NCI-H2107 (cell line): ENCODE results near the gene KCNH1.
A peak's percentile ranks its signal among the peaks of the same experiment; 100 is the strongest.

Experiments used
- DNase-seq: peaks from one replicate; lab custom pipeline; 2025; lab: John Stamatoyannopoulos, UW

The KCNH1 gene

DNA sequence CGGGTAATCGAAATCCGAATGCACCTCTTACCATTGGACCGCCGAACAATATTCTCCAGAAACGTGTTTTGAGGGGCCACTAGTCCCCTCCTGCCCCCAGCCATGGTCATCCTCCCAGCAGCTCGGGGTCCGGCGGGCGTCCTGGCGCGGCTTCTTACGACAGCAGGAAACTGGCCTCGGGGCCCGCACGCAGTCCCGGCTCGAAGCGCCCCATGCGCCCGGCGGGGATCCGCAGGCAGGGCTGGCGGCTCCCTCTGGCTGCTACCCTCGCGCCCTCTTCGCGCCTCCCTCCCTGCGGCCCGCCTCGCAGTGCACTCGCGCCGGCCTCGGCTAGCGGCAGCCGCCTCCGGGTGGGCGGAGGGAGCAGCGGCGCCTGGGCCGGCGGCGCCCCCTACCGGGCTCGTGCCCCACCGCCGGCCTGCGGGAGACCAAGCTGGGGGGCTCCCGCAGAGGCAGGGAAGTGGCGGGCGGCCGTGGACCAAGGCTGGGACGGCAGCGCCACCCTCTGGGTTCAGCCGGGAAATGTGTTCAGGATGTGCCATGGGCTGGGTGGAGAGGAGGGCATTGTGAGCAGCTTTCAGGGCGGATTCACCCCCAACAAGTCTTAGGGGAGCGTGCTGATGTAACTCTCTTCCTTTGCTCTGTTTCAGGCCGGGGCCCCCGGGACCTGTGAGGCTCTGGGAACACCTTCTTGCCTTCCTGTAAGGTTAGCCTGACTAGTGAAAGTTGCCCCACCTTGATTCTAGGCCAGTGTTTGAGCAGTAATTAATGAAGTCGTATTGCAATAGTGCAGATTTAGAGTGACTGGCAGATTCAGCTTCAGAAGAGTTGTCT lies at the start of gene KCNH1:
KCNH1 (minus strand) TSS at position 313 of the 834 bp plus-strand sequence; CDS start at position 110, 203 bp downstream.
- DNase-seq: peak; percentile 77

- no peak for DNase-seq
Measured at GRCh38 chr1:211182746-211183145, 48.8 kb upstream of the KCNH1 start.

GRCh38 chr1:211174375-211174774 lies 40.4 kb upstream of the KCNH1 start:
- no peak for DNase-seq

DNA sequence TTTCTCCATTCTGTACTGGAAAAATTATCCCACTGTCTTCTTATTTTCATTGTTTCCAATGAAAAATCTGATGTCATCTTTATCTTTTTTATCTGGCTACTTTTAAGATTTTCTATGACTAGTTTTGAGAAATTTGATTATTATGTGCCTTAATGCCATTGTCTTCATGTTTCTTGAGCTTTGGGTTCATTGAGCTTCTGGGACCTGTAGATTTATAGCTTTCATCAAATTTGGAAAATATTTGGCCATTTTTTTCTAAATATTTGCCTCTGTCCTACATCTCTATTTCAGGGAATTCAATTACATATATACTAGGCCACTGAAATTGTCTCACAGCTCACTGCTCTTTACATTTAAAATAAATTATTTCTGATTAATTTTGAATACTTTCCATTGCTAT lies 38.7 kb upstream of the KCNH1 start:
- DNase-seq: no peak

GRCh38 chr1:211169353-211169752 lies 35.4 kb upstream of the KCNH1 start:
- DNase-seq: no peak

DNA sequence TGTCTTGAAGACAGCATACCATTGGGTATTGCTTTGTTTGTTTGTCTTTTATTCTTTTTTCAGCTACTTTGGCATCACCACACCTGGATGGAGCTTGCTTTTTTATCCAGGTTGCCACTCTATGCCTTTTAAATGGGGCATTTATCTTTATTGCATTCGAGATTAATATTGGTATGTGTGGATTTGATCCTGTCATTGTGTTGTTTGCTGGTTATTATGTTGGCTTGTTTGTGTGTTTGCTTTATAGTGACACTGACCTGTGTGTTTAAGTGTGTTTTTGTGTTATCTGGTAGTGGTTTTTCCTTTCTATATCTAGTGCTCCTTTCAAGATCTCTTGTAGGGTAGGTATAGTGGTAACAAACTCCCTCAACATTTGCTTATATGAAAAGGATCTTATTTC lies 24.9 kb upstream of the KCNH1 start:
- DNase-seq: no peak

- DNase-seq: no peak
Measured at GRCh38 chr1:211155040-211155439, 21.1 kb upstream of the KCNH1 start.

DNA sequence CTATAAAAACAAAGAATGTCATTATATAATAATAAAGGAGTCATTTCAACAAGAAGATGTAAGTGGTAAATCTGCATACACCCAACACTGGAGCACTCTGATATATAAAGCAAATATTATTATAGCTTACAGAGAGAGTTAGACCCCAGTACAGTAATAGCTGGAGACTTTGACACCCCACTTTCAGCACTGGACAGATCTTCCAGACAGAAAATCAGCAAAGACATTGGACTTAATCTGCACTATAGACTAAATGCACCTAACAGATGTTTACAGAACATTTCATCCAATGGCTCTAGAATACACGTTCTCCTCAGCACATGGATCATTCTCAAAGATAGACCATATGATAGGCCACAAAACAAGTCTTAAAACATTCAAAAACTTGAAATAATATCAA lies 20.0 kb upstream of the KCNH1 start:
- no peak for DNase-seq

GRCh38 chr1:211148366-211148765 lies 14.4 kb upstream of the KCNH1 start:
- DNase-seq: no peak

DNA sequence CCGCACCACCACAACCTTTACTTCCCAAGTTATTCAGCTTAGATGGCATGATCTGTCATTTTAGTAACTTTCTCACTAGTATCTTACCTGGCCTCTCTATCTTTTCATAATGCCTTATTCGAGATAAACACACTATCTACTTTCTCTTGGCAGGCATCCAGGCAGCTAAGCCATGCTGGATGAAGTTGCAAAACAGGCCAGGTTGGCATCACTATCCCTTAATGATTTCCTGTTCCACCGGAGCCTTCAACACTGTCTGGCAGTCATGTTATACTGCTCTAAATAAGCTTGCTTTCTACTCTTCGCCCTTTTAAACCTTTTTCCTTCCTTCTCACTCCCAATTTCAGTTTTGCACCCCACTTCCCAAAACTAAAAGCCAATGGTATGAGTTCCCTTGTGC lies 12.0 kb upstream of the KCNH1 start:
- no peak for DNase-seq

- peak; percentile 62 for DNase-seq
Measured at GRCh38 chr1:211135342-211135950, 1.5 kb upstream of the KCNH1 start.

GRCh38 chr1:211133393-211133835 lies 534 bp downstream of the KCNH1 start:
- DNase-seq: no peak

DNA sequence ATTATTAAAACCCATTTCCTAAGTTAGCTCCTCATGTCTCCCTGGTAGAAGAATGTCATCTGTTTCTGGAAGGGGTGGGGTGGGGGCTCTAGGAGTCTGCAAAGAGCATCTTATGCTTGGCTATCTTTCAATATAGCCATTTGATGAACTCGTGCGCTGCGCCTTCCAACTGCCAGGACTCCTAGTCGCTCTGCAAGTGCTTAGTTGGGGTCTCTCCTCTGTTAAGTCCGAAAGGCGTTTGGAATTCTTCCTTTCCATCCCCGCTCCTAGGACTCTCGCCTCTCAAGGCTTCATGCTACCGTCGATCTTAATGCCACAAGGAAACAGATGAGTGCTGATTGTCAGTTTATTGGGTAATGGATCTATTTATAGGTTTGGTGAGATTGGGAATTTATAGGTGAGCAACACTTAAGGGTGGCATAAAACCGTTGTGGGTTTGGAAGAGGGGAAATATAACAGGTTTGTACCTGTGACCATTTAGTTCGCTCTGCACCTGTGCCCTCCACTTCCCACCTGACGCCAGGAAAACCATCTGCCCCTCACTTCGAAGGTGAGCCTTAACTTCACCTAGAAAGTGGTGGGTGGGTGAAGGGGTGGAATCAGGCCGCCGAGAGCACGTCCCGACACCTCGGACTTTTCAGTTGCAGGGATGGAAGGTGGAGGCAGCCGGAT lies 1.1 kb downstream of the KCNH1 start:
- no peak for DNase-seq

DNA sequence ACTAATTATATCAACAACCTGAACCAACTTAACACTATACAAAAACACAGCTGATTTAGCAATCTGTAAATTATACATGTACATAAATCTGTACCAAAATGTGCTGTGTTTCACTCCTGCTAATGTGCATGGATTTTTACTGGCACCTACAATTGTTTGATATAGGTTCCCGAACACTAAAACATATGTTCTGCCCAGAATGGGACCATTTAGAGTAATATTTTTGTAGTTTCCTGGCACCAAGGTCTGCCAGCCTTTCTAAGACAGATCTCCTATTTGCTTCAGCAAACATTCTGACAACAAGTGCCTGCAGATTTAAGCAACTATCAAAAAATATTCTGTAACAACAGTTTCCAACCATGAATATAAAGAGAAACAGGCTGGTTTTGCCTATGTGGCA lies 4.2 kb downstream of the KCNH1 start:
- DNase-seq: no peak

DNA sequence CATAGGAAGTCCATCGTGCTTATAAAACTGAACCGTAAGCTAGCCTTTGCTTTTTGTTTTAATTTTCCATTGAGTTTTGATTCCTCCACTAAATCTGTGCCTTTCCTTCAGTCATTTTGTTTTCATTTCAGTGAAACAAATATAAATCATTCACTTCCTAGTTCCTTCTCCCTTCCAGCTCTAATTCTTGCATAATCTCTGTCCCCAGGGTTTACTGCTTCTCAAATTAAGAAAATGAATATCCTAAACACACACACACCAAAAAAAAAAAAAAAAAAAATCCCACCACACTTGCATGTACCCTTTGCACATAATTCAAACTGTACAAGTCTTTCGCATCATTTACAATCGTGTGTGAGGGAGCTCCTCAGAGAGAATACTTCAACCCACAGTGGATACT lies 6.8 kb downstream of the KCNH1 start:
- no peak for DNase-seq

DNA sequence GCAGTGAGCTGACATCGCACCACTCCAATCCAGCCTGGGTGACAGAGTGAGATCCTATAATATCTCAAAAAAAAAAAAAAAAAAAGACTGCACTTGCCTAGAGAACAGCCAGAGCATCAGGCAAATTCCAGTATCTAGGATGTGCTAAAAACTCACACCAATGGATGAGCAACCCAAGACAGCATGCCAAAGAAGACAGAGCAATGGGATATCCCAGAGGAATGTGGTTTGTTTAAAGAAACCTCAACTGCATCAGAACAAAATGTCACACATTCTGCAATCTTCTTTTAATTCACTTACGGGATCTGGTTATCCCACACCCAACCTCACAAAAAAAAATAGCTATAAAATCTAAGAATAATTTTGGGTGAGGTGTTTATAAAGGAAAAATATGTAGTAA lies 7.3 kb downstream of the KCNH1 start:
- DNase-seq: no peak

GRCh38 chr1:211118407-211119102 lies 15.4 kb downstream of the KCNH1 start:
- no peak for DNase-seq

- no peak for DNase-seq
Measured at GRCh38 chr1:211114446-211114845, 19.5 kb downstream of the KCNH1 start.

DNA sequence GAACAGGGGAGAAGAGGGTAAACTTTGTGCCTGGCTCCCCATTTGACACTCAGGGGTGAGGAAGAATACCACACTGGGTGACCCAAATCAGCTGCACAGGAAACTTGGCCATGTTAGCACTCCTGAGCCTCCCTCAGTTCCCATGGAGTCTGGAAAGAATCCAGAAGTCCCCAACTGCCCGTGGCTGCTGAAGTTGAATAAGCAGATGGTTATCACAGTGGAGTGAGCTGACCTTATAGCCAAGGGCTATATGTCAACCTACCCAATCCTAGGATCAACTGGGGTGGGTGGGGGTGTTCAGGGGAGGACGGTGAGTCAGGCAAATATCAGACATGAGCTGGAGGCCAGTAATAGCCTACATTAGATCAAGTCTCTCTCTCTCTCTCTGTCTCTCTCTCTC lies 20.4 kb downstream of the KCNH1 start:
- no peak for DNase-seq

DNA sequence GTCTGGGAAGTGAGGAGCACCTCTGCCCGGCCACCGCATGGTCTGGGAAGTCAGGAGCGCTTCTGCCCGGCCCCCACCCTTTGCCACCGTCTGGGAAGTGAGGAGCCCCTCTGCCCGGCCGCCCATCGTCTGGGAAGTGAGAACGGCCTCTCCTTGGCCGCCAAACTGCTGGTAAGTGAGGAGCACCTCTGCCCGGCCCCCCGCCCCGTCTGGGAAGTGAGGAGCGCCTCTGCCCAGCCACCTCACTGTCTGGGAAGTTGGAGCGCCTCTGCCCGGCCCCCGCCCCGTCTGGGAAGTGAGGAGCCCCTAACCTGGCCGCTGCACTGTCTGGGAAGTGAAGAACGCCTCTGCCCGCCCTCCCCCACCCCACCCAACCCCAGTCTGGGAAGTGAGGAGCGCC lies 22.6 kb downstream of the KCNH1 start:
- no peak for DNase-seq

- DNase-seq: no peak
Measured at GRCh38 chr1:211101481-211101880, 32.5 kb downstream of the KCNH1 start.

DNA sequence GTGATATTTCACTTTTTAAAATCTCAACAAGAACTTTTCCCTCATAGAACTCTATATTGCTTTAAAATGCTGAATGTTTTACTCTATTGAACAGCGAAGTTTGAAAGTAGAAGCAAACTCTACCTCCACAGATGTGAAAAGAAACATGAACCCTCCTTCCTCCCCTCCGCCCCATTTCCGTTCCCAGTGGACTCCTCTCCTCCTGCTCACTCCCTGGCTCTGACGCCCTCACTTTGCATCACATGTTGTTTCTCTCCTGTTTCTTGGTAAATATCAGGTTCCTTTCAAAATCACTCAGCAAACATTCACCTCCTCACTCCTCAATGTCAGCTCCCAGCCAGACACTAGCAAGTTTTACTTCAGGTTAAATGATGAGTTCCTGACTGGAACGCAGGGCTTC lies 34.6 kb downstream of the KCNH1 start:
- DNase-seq: no peak
